AG09309 (cell line): Measurements from ENCODE around the gene ARFGEF2.

Source experiments
- DNase-seq: peaks from one replicate; pipeline ENCODE4 v3.0.0-alpha.2; 2010; ENCODE audit warnings: low read depth
- H3K4me3 ChIP-seq: 2 replicates; pipeline ENCODE4 v1.5.1; 2011; ENCODE audit warnings: mild to moderate bottlenecking, low read depth, low read length, moderate library complexity; ENCODE audit not compliant: control insufficient read depth
- CTCF ChIP-seq: IDR thresholded peaks from 2 replicates; pipeline ENCODE4 v1.5.1; 2011; ENCODE audit warnings: mild to moderate bottlenecking, low read depth, low read length, inconsistent platforms; ENCODE audit not compliant: insufficient read depth, control insufficient read depth; ENCODE audit errors: missing control alignments

The ARFGEF2 gene

DNA sequence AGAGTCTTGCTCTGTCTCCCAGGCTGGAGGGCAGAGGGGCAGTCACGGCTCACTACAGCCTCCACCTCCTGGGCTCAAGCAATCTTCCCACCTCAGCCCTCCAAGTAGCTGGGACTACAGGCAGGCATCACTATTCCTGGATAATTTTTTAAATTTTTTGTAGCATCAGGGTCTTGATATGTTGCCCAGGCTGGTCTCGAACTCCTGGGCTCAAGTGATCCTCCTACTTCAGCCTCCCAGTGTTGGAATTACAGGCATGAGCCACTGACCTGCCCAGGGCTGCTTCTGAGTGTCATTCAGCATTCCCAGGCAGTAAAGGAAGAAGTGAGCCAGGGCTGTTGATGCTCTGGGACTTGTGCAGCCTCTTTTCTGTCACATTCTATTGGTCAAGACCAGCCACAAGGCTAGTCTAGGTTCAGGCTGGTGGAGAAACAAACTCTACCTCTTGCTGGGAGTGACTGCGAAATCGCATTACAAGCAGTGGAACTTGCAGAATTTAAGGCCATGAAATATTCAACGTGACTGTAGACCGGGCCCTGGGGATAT, 2.1 kb upstream of the ARFGEF2 start:
- no peak for DNase-seq
- no peak for TF ChIP-seq CTCF
- H3K4me3 ChIP-seq, result no peak overlapping the region

DNA sequence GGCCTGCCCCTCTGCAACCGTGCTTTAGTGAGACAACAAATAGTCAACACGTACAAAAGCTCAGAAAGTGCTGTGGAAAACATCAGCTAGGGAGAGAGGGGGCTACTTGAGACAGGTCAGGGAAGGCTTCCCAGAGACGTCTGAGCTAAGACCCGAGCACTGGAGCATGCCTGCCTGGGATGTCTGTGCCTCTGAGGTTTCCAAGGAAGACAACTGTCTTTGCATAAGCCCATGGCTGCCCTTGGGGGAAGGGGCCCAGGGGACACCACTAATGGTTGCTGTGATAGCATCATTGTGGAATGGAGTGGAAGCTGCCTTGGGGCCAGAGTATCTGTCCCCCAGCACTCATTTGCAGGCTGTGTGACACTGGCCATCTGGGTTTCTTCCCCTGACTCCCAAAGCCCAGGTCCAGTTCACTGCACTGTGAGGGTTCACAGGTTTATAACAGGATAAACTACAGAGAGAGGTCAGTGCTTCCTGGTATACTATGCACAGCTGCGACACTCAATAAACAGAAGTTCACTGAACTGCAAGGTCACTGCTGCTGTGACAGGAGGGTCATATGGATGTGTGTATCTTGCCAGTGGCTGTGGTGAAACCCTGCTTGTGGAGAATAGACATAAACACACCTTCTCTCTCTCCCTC, 1.5 kb upstream of the ARFGEF2 start:
- no peak for DNase-seq
- TF ChIP-seq CTCF, result no peak
- H3K4me3 ChIP-seq, result no peak overlapping the region

GRCh38 chr20:48920527-48921167, 864 bp upstream of the ARFGEF2 start:
- DNase-seq, result no peak
- no peak for TF ChIP-seq CTCF
- peak overlapping the region; percentile 82 for H3K4me3 ChIP-seq

DNA sequence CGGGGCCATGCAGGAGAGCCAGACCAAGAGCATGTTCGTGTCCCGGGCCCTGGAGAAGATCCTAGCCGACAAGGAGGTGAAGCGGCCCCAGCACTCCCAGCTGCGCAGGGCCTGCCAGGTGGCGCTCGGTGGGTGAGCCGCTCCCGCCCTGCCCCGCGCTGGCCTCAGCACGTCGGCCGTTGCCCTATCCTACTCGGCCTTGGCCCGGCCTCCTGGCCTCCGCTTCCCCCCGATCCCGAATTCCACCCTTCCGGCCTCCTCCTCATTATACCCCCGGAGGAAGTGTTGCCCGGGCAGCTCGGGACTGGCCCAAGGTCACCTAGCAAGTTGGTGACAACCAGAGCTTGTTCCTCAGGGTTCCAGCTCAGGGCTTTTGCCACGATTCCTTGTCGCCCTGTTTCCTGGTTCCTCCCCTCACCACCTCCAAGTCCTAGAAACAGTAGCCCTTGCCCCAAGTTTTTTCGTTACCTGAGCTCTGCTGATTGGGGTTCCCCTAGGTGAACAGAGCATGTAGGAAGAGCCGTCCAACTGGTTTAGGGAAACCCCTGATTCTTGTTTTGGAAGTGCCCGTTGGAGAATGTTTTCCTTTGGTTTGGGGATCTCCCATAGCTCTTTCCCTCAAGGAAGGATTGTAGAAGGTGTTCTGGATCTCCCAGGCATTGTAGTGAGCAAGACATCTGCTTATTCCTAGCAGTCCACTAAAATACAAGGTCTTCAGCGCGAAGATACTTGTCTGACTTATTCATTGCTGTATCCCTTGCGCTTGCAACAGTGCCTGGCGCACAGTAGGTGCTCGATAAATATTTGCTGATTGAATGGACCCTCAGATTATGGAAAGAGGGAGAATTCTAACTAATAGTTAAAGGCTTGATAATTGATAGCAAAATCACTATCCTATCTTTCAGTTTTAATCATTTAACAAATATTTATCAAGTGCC, 641 bp downstream of the ARFGEF2 start:
- no peak for DNase-seq
- TF ChIP-seq CTCF, result no peak
- H3K4me3 ChIP-seq, result peak overlapping the region; percentile 82

DNA sequence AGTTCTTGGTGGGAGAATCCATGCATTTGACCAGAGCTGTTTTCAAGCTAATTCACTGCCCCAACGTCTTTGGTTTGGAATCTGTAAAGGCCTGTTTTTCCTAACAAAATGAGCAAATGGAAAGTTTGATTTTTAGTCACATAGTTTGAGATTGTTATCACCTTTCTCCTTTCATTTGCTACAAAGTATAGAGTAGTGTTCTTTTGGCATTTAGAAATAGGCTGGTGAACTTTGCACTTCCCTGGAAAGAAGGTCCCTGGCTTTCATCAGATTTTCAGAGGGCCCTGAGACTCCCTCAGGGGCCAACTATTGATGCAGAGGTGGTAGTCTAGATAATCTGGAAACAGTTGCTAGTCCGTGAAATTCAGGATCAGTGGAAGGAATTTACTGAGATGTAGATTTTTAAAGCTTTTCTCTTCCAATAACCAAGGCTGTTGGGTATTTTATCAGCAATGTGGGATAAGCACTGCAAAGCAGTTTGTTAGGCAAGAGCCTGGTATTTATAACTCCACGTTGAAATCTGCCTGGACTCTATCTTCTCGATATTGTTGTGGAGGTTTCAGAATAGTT, 1.7 kb downstream of the ARFGEF2 start:
- H3K4me3 ChIP-seq, result no peak overlapping the region
- TF ChIP-seq CTCF, result no peak
- no peak for DNase-seq

- TF ChIP-seq CTCF, result no peak
- no peak overlapping the region for H3K4me3 ChIP-seq
- no peak for DNase-seq
These were observed 3.2 kb downstream of the ARFGEF2 start for GRCh38 chr20:48924756-48925109.
